ENCODE data around the gene CTLA4. TPM values are rescaled to one million over a fixed set of nuclear protein-coding genes. Genes with fewer than 3 reads are reported as not detected.

The CTLA4 gene
- total and polyA plus RNA-seq, 9 of the 15 experiments (the other 6 are each of a cell fraction or from before 2014, with no cell fraction given), result 0.10 to 0.22 (median 0.11) TPM; not detected in 4

- H3K4me1 ChIP-seq (replicated peaks in 1 of 2; ENCODE audit: control insufficient read depth in 2 of 2, insufficient read depth in 2 of 2, low read length in 2 of 2), result no peaks in the 10 kb centered on the region
- H3K79me2 ChIP-seq (ENCODE audit: control insufficient read depth, insufficient read depth, low read length), result no peaks in the 10 kb centered on the region
- intact Hi-C loops (cut with micrococcal nuclease) (no loop called here), in situ Hi-C loops (cut with MboI) (no loop called here)
- BruUV-seq (replicated peaks), result no TSS peak
- H2AFZ ChIP-seq (ENCODE audit: low read depth, low read length), result no peak overlapping the region
- ATAC-seq (no peak), FAIRE-seq (no peak), DNase-seq (ENCODE audit: extremely low read depth in 1 of 4, low spot score in 3 of 4) (no peak)
- H3K9ac ChIP-seq (ENCODE audit: insufficient read depth in 1 of 2, low read depth in 2 of 2, low read length in 2 of 2), result no peak overlapping the region
- H3K4me3 ChIP-seq, result no peak overlapping the region
- no peaks in the 10 kb centered on the region for H3K9me3 ChIP-seq (replicated peaks; ENCODE audit: control insufficient read depth, insufficient read depth, low read depth, low read length)
- POLR2A ChIA-PET, result no interaction called here
- H3K27ac ChIP-seq (ENCODE audit: extremely low read depth, low read depth, low read length), result no peak overlapping the region
- 0% methylated on average over 1 of the region's 1 CpG for WGBS (ENCODE audit: insufficient coverage, low coverage, missing lambda C conversion rate)
- no peaks in the 10 kb centered on the region for H4K20me1 ChIP-seq (replicated peaks; ENCODE audit: control insufficient read depth, insufficient read depth, low read length)
- CTCF ChIA-PET (ENCODE audit: low intra/inter-chr PET ratio), result no interaction called here
- no peaks in the 10 kb centered on the region for H3K36me3 ChIP-seq (ENCODE audit: control insufficient read depth, insufficient read depth, low read length)
- no peaks in the 10 kb centered on the region; a peak in 1 of 5 replicates for H3K27me3 ChIP-seq (ENCODE audit: control insufficient read depth in 2 of 2, insufficient read depth in 2 of 2, low read length in 2 of 2)
- H3K4me2 ChIP-seq (ENCODE audit: insufficient read depth, low read length), result no peak overlapping the region
- TF ChIP-seq SIN3A (IDR thresholded peaks at IDR 0.05; ENCODE audit: borderline replicate concordance in 2 of 2, control insufficient read depth in 1 of 2, low read depth in 2 of 2, low read length in 2 of 2) (no peak), FOXM1 (IDR thresholded peaks at IDR 0.05; ENCODE audit: low read depth) (no peak), FOXM1 (CRISPR knock-in tag; IDR thresholded peaks at IDR 0.05; ENCODE audit: low read depth) (no peak), ZBTB8A (IDR thresholded peaks at IDR 0.05; ENCODE audit: partially characterized antibody) (no peak), C11orf30 (IDR thresholded peaks at IDR 0.05; ENCODE audit: low read depth) (no peak), TCF7L2 (IDR thresholded peaks at IDR 0.05; ENCODE audit: low read depth, low read length) (no peak), ZBTB11 (CRISPR knock-in tag; IDR thresholded peaks at IDR 0.05) (no peak), KDM4B (IDR thresholded peaks at IDR 0.05; ENCODE audit: borderline replicate concordance in 2 of 2, low read depth in 1 of 2) (no peak)
- H3K9me1 ChIP-seq (ENCODE audit: control insufficient read depth, insufficient read depth, low read length), result no peaks in the 10 kb centered on the region
These were observed 15.0 kb downstream of the CTLA4 start for GRCh38 chr2:203882551-203882950.
